Muscle of leg (tissue), 11 donors: ENCODE data around the gene MEIS1. TPM values are rescaled to one million over a fixed set of nuclear protein-coding genes. Genes with fewer than 3 reads are reported as not detected.
A peak's percentile ranks its signal among the peaks of the same experiment; 100 is the strongest.

Experiments used
- DNase-seq: peaks from one replicate; pipeline ENCODE4 v3.0.0; 2013
- H3K27ac ChIP-seq: one replicate; pipeline ENCODE4 v1.5.1; 2013; ENCODE audit warnings: mild to moderate bottlenecking, low read length, control low read depth
- H3K27me3 ChIP-seq: one replicate; pipeline ENCODE4 v1.6.1; 2013; ENCODE audit warnings: low read length; ENCODE audit not compliant: control insufficient read depth, insufficient read depth
- H3K36me3 ChIP-seq: one replicate; pipeline ENCODE4 v1.6.1; 2013; ENCODE audit warnings: low read length; ENCODE audit not compliant: control insufficient read depth, insufficient read depth
- H3K4me1 ChIP-seq: one replicate; pipeline ENCODE4 v1.6.1; 2013; ENCODE audit warnings: low read length; ENCODE audit not compliant: control insufficient read depth, insufficient read depth
- H3K4me3 ChIP-seq: one replicate; pipeline ENCODE4 v1.5.1; 2013; ENCODE audit warnings: low read length, control low read depth
- H3K9me3 ChIP-seq: replicated peaks from 2 replicates; pipeline ENCODE4 v1.6.1; 2013; ENCODE audit warnings: low read depth, low read length; ENCODE audit not compliant: control insufficient read depth
- WGBS: methylation state at CpG from one replicate; pipeline ENCODE4 v1.1.5; 2013; ENCODE audit warnings: missing lambda C conversion rate; ENCODE audit not compliant: insufficient coverage; 5-methylcytosine and 5-hydroxymethylcytosine counted together
- polyA plus RNA-seq, 8 donors: library from polyadenylated mRNA; unstranded; fragments of 120-200 nt; gene quantifications; one replicate each; pipeline versions ENCODE4 v1.2.1 to v1.2.3, GENCODE V29; 2013; ENCODE audit warnings: inconsistent platforms in 1 of 8, low replicate concordance in 1 of 8; ENCODE audit not compliant: insufficient read length in 8 of 8, insufficient read depth in 1 of 8
- total RNA-seq: library from RNA; stranded (reverse); fragments of 120-200 nt; gene quantifications from one replicate; pipeline ENCODE4 v1.2.4, GENCODE V29; 2013

The MEIS1 gene
- total and polyA plus RNA-seq, 9 donors = 4.5 to 14.5 (median 11.0) TPM

DNA sequence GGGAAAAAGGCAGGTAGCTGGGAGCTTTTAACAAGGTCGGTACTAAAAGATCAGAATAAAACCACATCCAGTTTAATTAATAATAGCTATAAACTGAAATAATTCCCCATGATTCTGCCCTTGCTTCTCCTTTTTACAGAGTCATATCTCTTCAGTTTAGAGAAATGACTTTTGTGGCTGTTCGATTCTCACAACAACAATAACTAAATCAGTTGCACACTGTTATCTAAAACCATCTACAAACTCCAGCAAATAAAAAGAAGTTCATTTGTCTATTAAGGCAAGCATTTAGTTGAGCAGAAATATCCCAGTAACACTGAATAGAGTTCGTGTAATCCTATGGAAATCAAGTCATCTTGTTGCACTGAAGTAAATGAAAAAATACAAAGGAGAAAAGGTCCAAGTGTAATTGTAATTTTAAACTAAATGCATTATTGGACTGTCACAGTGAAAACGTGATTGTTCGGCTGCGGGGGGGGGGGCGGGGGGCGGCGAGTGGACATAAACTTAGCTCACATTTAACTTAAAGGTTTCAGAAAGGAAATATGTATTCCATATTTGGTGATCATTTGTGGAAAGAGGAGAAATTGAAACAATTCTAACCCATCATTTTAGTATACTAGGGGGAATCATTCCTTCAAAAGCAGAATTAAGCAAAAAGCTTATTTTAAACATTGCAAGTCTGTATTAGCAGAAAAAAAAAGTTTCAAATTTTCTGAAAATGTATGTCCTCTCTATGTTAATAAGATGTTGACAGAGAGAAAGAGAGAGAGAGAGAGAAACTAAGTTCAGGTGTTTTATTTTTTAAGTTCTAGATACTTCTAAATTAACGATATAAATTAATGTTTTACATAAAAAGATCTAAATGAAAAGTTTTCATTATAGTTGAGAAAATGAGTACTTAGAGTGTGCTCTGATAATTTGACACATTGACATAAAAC is 144.5 kb downstream of the MEIS1 start:
- H3K36me3 ChIP-seq = no peaks in the 10 kb centered on the region
- no peak overlapping the region for H3K27ac ChIP-seq
- H3K4me3 ChIP-seq = no peak overlapping the region
- H3K27me3 ChIP-seq = peaks cover 77% of the 10 kb centered on the region
- WGBS = 50% methylated on average over 1 of the region's 10 CpGs
- peaks cover 36% of the 10 kb centered on the region for H3K4me1 ChIP-seq
- H3K9me3 ChIP-seq = no peaks in the 10 kb centered on the region
- DNase-seq = peak; percentile 22

- H3K27me3 ChIP-seq = peaks cover 75% of the 10 kb centered on the region
- H3K4me3 ChIP-seq = no peak overlapping the region
- WGBS = no CpG with 5 or more reads among the region's 10 CpGs
- H3K9me3 ChIP-seq = no peaks in the 10 kb centered on the region
- peaks cover 36% of the 10 kb centered on the region for H3K4me1 ChIP-seq
- H3K27ac ChIP-seq = no peak overlapping the region
- no peaks in the 10 kb centered on the region for H3K36me3 ChIP-seq
- DNase-seq = peak; percentile 18
These were observed 145.5 kb downstream of the MEIS1 start for GRCh38 chr2:66580166-66581049.

DNA sequence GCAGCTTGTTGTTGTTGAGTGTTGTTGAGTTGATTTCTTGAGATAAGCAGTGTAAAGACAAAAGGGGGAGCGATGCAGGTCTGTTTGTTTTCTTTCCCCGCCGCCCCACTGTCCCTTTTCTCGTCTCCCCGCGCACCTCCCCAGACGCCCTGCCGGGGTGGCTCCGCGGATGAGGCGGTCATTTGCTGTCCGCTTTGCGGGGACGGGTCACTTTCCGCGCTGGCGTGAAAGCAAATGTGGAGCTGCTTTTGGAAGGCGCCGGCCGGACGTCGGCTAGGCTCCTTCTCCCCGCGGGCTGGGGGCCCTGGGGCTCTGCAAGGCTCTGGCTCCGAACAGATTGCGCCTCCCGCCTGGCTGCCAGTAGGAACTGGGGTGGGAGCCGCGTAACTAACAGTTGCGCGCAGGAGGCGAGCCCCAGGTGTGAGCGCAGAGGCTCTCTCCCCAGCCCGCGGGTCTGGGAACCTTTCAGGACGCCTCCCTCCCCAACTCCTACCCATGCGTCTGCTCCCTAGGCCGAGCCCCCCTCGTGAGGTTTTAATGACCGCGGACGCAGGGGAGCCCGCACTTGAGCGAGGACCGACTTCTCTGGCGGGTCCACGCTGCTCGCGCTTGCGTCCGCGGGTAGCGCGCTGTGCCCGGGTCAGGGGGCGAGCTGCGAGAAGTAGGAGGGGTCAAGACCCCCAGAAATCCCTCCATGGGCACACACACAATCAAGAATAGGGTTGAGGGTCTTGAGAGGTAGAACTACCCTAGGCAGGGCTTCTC is 146.6 kb downstream of the MEIS1 start:
- WGBS = 2% methylated on average over 39 of the region's 57 CpGs
- Histone ChIP-seq H3K4me3 (peak overlapping the region; percentile 18), H3K36me3 (no peaks in the 10 kb centered on the region), H3K27me3 (peaks cover 72% of the 10 kb centered on the region), H3K9me3 (no peaks in the 10 kb centered on the region), H3K4me1 (peaks cover 26% of the 10 kb centered on the region), H3K27ac (no peak overlapping the region)
- DNase-seq = peak; percentile 30

- no peak overlapping the region for H3K27ac ChIP-seq
- WGBS = 4% methylated on average over 13 of the region's 36 CpGs
- no peaks in the 10 kb centered on the region for H3K9me3 ChIP-seq
- H3K4me3 ChIP-seq = no peak overlapping the region
- H3K4me1 ChIP-seq = peaks cover 17% of the 10 kb centered on the region
- peak; percentile 11 for DNase-seq
- H3K27me3 ChIP-seq = peaks cover 68% of the 10 kb centered on the region
- H3K36me3 ChIP-seq = no peaks in the 10 kb centered on the region
These were observed 147.4 kb downstream of the MEIS1 start for GRCh38 chr2:66582104-66582986.

- DNase-seq = no peak
- peaks cover 15% of the 10 kb centered on the region for H3K4me1 ChIP-seq
- H3K36me3 ChIP-seq = no peaks in the 10 kb centered on the region
- no peak overlapping the region for H3K27ac ChIP-seq
- H3K9me3 ChIP-seq = no peaks in the 10 kb centered on the region
- H3K27me3 ChIP-seq = peaks cover 60% of the 10 kb centered on the region
- WGBS = 29% methylated on average over 24 of the region's 26 CpGs
- H3K4me3 ChIP-seq = no peak overlapping the region
These were observed 148.3 kb downstream of the MEIS1 start for GRCh38 chr2:66582987-66583880.

- H3K27me3 ChIP-seq = peaks cover 53% of the 10 kb centered on the region
These were observed 149.0 kb downstream of the MEIS1 start for GRCh38 chr2:66583881-66584280.

GRCh38 chr2:66585587-66585986 is 150.7 kb downstream of the MEIS1 start:
- Histone ChIP-seq H3K9me3 (no peaks in the 10 kb centered on the region), H3K27ac (no peak overlapping the region), H3K27me3 (peaks cover 47% of the 10 kb centered on the region), H3K4me3 (no peak overlapping the region), H3K36me3 (no peaks in the 10 kb centered on the region), H3K4me1 (peaks cover 12% of the 10 kb centered on the region)
- no peak for DNase-seq
- WGBS = 60% methylated on average over 1 of the region's 6 CpGs

More at GRCh38 chr2:66583881-66584280, 149.0 kb downstream of the MEIS1 start:
- no peak for DNase-seq
- Histone ChIP-seq H3K36me3 (no peaks in the 10 kb centered on the region), H3K4me3 (no peak overlapping the region), H3K4me1 (peaks cover 12% of the 10 kb centered on the region), H3K27ac (no peak overlapping the region), H3K9me3 (no peaks in the 10 kb centered on the region)
- no CpG with 5 or more reads among the region's 5 CpGs for WGBS

- no peak overlapping the region for H3K4me3 ChIP-seq
- no peaks in the 10 kb centered on the region for H3K9me3 ChIP-seq
- H3K4me1 ChIP-seq = no peaks in the 10 kb centered on the region
- WGBS = no CpG with 5 or more reads among the region's 4 CpGs
- no peak overlapping the region for H3K27ac ChIP-seq
- no peak for DNase-seq
- peaks cover 31% of the 10 kb centered on the region for H3K27me3 ChIP-seq
- H3K36me3 ChIP-seq = no peaks in the 10 kb centered on the region
These were observed 152.3 kb downstream of the MEIS1 start for GRCh38 chr2:66587216-66587615.
